ENCODE measurements around the gene TCEANC2.

TCEANC2 gene

DNA sequence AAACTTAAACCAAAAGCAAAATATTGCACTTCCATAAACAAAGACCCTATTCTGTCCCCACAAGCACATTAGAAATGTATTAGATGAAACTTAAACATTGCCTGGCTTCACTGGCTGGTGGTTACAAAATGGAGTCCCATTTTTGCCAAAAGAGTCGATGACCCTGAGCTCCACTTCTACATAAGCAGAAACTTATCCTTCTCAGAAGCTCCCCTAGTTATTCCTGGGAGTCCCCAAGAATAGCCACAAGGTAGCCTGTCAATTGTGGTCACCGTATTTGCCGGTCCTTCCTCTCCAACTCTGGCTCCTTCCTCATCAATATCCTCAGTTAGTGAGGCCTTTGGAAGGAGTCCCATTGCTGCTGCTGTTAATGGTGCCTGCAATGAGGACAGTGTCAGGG, 62.1 kb downstream of the TCEANC2 start:
- H3K4me1 ChIP-seq (ENCODE audit: low read depth, poor library complexity, severe bottlenecking) = no peaks in the 10 kb centered on the region
- no peaks in the 10 kb centered on the region for H3K27me3 ChIP-seq (ENCODE audit: insufficient read depth, low read depth)
- no peaks in the 10 kb centered on the region for H3K36me3 ChIP-seq (ENCODE audit: insufficient read depth)
- TF ChIP-seq, protein P1, sequence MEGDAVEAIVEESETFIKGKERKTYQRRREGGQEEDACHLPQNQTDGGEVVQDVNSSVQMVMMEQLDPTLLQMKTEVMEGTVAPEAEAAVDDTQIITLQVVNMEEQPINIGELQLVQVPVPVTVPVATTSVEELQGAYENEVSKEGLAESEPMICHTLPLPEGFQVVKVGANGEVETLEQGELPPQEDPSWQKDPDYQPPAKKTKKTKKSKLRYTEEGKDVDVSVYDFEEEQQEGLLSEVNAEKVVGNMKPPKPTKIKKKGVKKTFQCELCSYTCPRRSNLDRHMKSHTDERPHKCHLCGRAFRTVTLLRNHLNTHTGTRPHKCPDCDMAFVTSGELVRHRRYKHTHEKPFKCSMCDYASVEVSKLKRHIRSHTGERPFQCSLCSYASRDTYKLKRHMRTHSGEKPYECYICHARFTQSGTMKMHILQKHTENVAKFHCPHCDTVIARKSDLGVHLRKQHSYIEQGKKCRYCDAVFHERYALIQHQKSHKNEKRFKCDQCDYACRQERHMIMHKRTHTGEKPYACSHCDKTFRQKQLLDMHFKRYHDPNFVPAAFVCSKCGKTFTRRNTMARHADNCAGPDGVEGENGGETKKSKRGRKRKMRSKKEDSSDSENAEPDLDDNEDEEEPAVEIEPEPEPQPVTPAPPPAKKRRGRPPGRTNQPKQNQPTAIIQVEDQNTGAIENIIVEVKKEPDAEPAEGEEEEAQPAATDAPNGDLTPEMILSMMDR (conservative IDR thresholded peaks at IDR 0.05; ENCODE audit: low read depth, low read length) = no peak
- no peaks in the 10 kb centered on the region for H4K20me1 ChIP-seq (ENCODE audit: insufficient read depth)
- no peak overlapping the region for H3K9ac ChIP-seq
- H3K79me2 ChIP-seq (ENCODE audit: insufficient read depth, low read depth) = no peaks in the 10 kb centered on the region
- H3K4me3 ChIP-seq (IDR thresholded peaks at IDR 0.05; ENCODE audit: insufficient read depth, low read depth, low read length) = no peak overlapping the region
- H3K27ac ChIP-seq = no peak overlapping the region
- H2AFZ ChIP-seq (ENCODE audit: low read depth) = no peak overlapping the region
- no peak overlapping the region for H3K4me2 ChIP-seq

DNA sequence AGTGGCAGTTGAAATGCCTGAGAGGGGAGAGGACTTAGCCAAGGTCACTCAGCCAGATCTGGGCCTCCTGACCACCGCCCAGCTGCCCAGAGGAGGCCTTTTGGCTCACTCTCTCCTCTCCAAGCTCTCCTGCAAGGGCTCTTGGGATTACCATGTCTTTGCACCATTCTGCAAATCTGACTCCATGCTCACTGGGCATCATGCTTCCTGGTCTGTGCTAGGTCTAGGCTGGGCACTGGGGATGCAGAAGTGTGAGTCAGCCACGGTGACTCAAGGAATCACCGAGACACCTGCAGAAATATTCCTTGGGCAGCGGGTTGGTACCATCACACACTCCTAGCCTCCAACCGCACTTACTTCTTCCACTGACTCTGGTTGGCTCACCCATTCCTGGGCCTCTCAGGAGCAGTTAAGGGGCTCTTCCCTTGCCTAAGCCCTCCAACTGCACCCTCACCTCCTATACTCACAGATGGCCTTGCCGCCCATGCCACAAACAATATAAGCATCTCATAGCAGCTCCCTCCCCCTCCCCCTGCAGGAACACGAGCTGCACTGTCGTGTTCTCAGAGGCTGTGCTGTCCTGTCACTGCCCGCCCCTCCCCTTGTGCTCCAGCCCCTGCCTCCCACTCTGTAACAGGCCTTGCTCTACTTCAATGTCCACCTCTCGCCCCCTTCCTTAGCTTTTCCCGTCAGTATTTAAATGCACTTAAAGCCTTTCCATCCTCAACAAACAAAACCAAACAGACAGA, 64.6 kb downstream of the TCEANC2 start:
- H3K4me2 ChIP-seq = no peak overlapping the region
- H3K36me3 ChIP-seq (ENCODE audit: insufficient read depth) = no peaks in the 10 kb centered on the region
- H3K27me3 ChIP-seq (ENCODE audit: insufficient read depth, low read depth) = no peaks in the 10 kb centered on the region
- H3K4me3 ChIP-seq (IDR thresholded peaks at IDR 0.05; ENCODE audit: insufficient read depth, low read depth, low read length) = no peak overlapping the region
- no peaks in the 10 kb centered on the region for H3K79me2 ChIP-seq (ENCODE audit: insufficient read depth, low read depth)
- H4K20me1 ChIP-seq (ENCODE audit: insufficient read depth) = no peaks in the 10 kb centered on the region
- H3K27ac ChIP-seq = no peak overlapping the region
- no peak overlapping the region for H3K9ac ChIP-seq
- peaks cover 4% of the 10 kb centered on the region for H3K4me1 ChIP-seq (ENCODE audit: low read depth, poor library complexity, severe bottlenecking)
- TF ChIP-seq, protein P1 (conservative IDR thresholded peaks at IDR 0.05; ENCODE audit: low read depth, low read length) = no peak
- no peak overlapping the region for H2AFZ ChIP-seq (ENCODE audit: low read depth)

DNA sequence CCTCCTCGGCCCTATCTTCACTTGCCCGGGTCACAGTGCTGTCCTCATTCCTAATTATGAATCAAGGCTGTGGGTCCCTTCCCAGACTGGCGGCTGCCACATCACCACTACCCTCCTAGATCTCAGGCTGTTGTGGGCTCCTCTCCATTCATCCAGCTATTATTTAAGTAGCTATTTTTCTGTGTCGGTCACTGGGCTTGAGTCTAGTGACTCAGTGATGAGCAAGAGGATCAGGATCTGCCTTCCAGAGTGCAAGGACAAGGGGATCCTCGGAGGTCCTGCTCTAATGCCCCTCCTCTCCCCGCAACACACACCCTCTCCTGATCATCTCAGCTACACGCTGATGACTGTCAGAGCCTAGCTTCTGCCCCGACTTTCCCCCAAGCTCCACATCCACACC, 65.3 kb downstream of the TCEANC2 start:
- Histone ChIP-seq H3K27ac (no peak overlapping the region), H4K20me1 (ENCODE audit: insufficient read depth) (no peaks in the 10 kb centered on the region), H3K4me2 (no peak overlapping the region), H3K9ac (no peak overlapping the region), H3K4me3 (IDR thresholded peaks at IDR 0.05; ENCODE audit: insufficient read depth, low read depth, low read length) (no peak overlapping the region), H3K79me2 (ENCODE audit: insufficient read depth, low read depth) (no peaks in the 10 kb centered on the region), H3K27me3 (ENCODE audit: insufficient read depth, low read depth) (no peaks in the 10 kb centered on the region), H2AFZ (ENCODE audit: low read depth) (no peak overlapping the region), H3K36me3 (ENCODE audit: insufficient read depth) (no peaks in the 10 kb centered on the region), H3K4me1 (ENCODE audit: low read depth, poor library complexity, severe bottlenecking) (peaks cover 4% of the 10 kb centered on the region)
- TF ChIP-seq, protein P1 (conservative IDR thresholded peaks at IDR 0.05; ENCODE audit: low read depth, low read length) = no peak

DNA sequence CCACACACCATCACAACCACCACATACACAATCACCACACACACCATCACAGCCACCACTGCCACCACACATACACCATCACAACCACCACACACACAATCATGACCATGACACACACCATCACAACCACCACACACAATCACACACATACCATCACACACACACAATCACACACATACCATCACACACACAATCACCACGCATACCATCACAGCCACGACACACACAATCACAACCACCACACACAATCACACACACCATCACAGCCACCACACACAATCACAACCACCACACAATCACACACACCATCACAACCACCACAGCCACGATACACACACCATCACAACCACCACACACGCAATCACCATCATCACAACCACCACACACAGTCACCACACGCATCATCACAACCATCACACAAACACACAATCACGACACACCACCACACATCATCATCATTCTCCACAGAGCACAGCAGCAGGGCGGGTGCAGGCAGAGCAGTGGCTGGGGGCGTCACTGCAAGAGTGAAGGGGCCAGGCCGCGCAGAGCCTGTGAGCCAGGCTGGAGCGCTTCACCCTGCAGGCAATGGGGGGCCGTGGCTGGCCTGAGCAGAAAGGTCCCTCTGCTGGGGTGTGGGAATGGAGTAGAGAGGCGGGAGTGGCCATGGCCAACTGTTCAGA, 66.8 kb downstream of the TCEANC2 start:
- H2AFZ ChIP-seq (ENCODE audit: low read depth) = no peak overlapping the region
- no peak overlapping the region for H3K4me2 ChIP-seq
- peaks cover 10% of the 10 kb centered on the region for H3K4me1 ChIP-seq (ENCODE audit: low read depth, poor library complexity, severe bottlenecking)
- no peak overlapping the region for H3K4me3 ChIP-seq (IDR thresholded peaks at IDR 0.05; ENCODE audit: insufficient read depth, low read depth, low read length)
- H3K9ac ChIP-seq = no peak overlapping the region
- TF ChIP-seq, protein P1 (conservative IDR thresholded peaks at IDR 0.05; ENCODE audit: low read depth, low read length) = no peak
- H3K27me3 ChIP-seq (ENCODE audit: insufficient read depth, low read depth) = no peaks in the 10 kb centered on the region
- H3K79me2 ChIP-seq (ENCODE audit: insufficient read depth, low read depth) = no peaks in the 10 kb centered on the region
- H3K36me3 ChIP-seq (ENCODE audit: insufficient read depth) = no peaks in the 10 kb centered on the region
- no peaks in the 10 kb centered on the region for H4K20me1 ChIP-seq (ENCODE audit: insufficient read depth)
- no peak overlapping the region for H3K27ac ChIP-seq
